AG09319 (cell line): ENCODE results near the gene MELTF.

ENCODE experiments used
- DNase-seq: peaks from one replicate; pipeline ENCODE4 v3.0.0-alpha.2; 2010; ENCODE audit warnings: low read depth; ENCODE audit errors: extremely low read depth
- TF ChIP-seq, protein P1 (sequence below): IDR thresholded peaks from 2 replicates; pipeline ENCODE4 v1.5.1; 2011; ENCODE audit warnings: low read depth, mild to moderate bottlenecking, inconsistent platforms, low read length, moderate library complexity

Gene MELTF

DNA sequence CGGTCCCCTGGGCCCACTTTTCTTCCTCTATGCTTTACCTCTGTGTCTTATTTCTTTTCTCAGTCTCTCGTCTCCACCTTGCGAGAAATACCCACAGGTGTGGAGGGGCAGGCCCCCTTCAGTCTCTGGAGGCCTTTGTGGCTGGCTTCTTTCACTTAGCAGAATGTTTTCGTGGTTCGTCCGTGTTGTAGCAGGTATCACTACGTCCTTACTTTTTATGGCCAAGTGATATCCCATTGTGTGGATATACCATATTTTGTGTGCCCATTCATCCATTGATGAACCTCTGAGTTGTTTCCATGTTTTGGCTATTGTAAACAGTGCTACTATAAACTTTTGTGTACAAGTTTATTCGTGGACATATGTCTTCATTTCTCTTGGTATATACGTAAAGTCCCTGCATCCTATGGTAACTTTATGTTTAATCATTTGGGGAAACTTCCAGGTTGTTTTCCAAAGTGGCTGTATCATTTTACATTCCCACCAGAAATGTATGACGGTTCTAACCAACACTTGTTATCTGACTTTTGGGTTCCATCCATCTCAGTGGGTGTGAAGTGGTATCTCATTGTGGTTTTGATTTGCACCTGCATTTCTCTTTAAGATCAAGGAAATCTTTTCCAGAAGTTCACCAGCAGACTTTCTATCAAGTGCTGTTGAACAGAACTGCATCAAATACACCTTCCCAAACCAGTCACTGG lies 66.5 kb downstream of the MELTF start:
- TF ChIP-seq, protein P1, sequence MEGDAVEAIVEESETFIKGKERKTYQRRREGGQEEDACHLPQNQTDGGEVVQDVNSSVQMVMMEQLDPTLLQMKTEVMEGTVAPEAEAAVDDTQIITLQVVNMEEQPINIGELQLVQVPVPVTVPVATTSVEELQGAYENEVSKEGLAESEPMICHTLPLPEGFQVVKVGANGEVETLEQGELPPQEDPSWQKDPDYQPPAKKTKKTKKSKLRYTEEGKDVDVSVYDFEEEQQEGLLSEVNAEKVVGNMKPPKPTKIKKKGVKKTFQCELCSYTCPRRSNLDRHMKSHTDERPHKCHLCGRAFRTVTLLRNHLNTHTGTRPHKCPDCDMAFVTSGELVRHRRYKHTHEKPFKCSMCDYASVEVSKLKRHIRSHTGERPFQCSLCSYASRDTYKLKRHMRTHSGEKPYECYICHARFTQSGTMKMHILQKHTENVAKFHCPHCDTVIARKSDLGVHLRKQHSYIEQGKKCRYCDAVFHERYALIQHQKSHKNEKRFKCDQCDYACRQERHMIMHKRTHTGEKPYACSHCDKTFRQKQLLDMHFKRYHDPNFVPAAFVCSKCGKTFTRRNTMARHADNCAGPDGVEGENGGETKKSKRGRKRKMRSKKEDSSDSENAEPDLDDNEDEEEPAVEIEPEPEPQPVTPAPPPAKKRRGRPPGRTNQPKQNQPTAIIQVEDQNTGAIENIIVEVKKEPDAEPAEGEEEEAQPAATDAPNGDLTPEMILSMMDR, result no peak
- DNase-seq, result no peak

- DNase-seq, result no peak
- TF ChIP-seq, protein P1, result no peak
These were observed 67.3 kb downstream of the MELTF start for GRCh38 chr3:196962108-196962929.

GRCh38 chr3:196954832-196955231 lies 74.8 kb downstream of the MELTF start:
- DNase-seq, result no peak
- TF ChIP-seq, protein P1, result no peak
